ENCODE data around the gene PNPLA3.

DNA sequence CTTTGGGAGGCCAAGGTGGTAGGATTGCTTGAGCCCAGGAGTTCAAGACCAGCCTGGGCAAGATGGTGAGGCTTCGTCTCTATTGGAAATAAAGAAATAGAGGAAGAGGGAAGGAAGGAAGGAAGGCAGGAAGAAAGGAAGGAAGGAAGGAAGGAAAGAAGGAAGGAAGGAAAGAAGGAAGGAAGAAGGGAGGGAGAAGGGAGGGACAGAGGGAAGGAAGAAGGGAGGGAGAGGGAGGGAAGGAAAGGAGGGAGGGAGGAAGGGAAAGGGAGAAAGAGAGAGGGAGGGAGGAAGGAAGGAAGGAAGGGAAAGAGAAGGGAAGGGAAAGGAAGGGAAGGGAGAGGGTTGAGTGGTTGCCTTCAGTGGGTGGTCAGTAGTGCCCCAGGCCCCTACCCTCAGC, 13.9 kb upstream of the PNPLA3 start:
- TF ChIP-seq CTCF (IDR thresholded peaks at IDR 0.05 in 2 of 3, conservative IDR thresholded peaks at IDR 0.05 in 1 of 3; ENCODE audit: insufficient read depth in 2 of 3, low read depth in 1 of 3, low read length in 3 of 3): no peak
- TF ChIP-seq ZNF174 (CRISPR knock-in tag; IDR thresholded peaks at IDR 0.05): no peak
- TF ChIP-seq TCFL5 (CRISPR knock-in tag; conservative IDR thresholded peaks at IDR 0.05): no peak
- no peak for TF ChIP-seq MAFF (IDR thresholded peaks at IDR 0.05; ENCODE audit: low read length)
- no peak for TF ChIP-seq TEAD1 (CRISPR knock-in tag; IDR thresholded peaks at IDR 0.05)
- TF ChIP-seq TAF1 (IDR thresholded peaks at IDR 0.05; ENCODE audit: control insufficient read depth, extremely low read depth, insufficient read depth, low read length, severe bottlenecking): no peak
- TF ChIP-seq MAX (CRISPR knock-in tag; IDR thresholded peaks at IDR 0.05): no peak
- no peak for TF ChIP-seq YY1 (IDR thresholded peaks at IDR 0.05; ENCODE audit: borderline replicate concordance in 1 of 3, control insufficient read depth in 1 of 3, extremely low read depth in 1 of 3, insufficient read depth in 3 of 3, insufficient read length in 1 of 3, insufficient replicate concordance in 2 of 3, low read depth in 1 of 3, low read length in 2 of 3)
- no peak for TF ChIP-seq HMGXB4 (CRISPR knock-in tag; IDR thresholded peaks at IDR 0.05)
- TF ChIP-seq ZFX (CRISPR knock-in tag; IDR thresholded peaks at IDR 0.05): no peak
- TF ChIP-seq, protein P1, sequence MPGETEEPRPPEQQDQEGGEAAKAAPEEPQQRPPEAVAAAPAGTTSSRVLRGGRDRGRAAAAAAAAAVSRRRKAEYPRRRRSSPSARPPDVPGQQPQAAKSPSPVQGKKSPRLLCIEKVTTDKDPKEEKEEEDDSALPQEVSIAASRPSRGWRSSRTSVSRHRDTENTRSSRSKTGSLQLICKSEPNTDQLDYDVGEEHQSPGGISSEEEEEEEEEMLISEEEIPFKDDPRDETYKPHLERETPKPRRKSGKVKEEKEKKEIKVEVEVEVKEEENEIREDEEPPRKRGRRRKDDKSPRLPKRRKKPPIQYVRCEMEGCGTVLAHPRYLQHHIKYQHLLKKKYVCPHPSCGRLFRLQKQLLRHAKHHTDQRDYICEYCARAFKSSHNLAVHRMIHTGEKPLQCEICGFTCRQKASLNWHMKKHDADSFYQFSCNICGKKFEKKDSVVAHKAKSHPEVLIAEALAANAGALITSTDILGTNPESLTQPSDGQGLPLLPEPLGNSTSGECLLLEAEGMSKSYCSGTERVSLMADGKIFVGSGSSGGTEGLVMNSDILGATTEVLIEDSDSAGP (CRISPR knock-in tag; IDR thresholded peaks at IDR 0.05): no peak
- TF ChIP-seq HIVEP1 (CRISPR knock-in tag; IDR thresholded peaks at IDR 0.05): no peak

All from K562 (cell line).